Bronchial epithelial cell (primary cell): ENCODE measurements around the gene INPP4B. TPM values are rescaled to one million over a fixed set of nuclear protein-coding genes. Genes with fewer than 3 reads are reported as not detected.

ENCODE experiments used
- DNase-seq: peaks from one replicate; pipeline ENCODE4 v3.0.0-alpha.2; 2010; ENCODE audit warnings: low read depth
- FAIRE-seq: peaks from 2 replicates; lab custom pipeline; 2011; peaks lifted over from hg19 to GRCh38; lab: Jason Lieb, UNC
- H3K27me3 ChIP-seq: 2 replicates; pipeline ENCODE4 v1.5.1; 2011; ENCODE audit warnings: low read length; ENCODE audit not compliant: control insufficient read depth, insufficient read depth
- H3K36me3 ChIP-seq: 2 replicates; pipeline ENCODE4 v1.5.1; 2011; ENCODE audit warnings: low read length; ENCODE audit not compliant: control insufficient read depth, insufficient read depth
- H3K4me3 ChIP-seq: 2 replicates; pipeline ENCODE4 v1.5.1; 2011; ENCODE audit warnings: mild to moderate bottlenecking, low read depth, low read length, control low read depth
- total RNA-seq: library from RNA; depleted of rRNA; stranded (reverse); fragments of >200 nt; gene quantifications from 2 replicates; pipeline ENCODE4 v1.2.1, GENCODE V29; 2014
- TF ChIP-seq, protein P1 (sequence below): IDR thresholded peaks from 2 replicates; pipeline ENCODE4 v1.5.1; 2011; ENCODE audit warnings: mild to moderate bottlenecking, moderate library complexity, low read length, control low read depth, inconsistent platforms; ENCODE audit not compliant: insufficient read depth, severe bottlenecking

Gene INPP4B
- total RNA-seq, 1 donor from 2014 or later: 74.8 TPM

DNA sequence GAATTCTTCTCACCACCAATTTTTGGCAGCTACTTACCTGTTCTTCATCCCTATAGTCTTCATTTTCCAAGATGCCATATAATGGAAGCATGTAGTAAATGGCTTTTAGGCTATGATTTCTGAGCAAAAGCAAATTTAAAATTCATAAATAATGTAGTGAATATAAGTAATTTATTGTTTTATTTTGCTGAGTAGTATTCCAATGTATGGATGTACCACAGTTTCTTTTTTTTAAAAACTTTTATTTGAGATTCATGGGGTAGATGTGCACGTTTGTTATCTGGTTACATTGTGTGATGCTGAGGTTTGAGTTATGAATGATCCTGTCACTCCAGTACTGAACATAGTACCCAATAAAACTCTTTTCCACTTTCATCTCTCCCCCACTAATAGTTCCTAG lies 840.6 kb downstream of the INPP4B start:
- TF ChIP-seq, protein P1, sequence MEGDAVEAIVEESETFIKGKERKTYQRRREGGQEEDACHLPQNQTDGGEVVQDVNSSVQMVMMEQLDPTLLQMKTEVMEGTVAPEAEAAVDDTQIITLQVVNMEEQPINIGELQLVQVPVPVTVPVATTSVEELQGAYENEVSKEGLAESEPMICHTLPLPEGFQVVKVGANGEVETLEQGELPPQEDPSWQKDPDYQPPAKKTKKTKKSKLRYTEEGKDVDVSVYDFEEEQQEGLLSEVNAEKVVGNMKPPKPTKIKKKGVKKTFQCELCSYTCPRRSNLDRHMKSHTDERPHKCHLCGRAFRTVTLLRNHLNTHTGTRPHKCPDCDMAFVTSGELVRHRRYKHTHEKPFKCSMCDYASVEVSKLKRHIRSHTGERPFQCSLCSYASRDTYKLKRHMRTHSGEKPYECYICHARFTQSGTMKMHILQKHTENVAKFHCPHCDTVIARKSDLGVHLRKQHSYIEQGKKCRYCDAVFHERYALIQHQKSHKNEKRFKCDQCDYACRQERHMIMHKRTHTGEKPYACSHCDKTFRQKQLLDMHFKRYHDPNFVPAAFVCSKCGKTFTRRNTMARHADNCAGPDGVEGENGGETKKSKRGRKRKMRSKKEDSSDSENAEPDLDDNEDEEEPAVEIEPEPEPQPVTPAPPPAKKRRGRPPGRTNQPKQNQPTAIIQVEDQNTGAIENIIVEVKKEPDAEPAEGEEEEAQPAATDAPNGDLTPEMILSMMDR: no peak
- FAIRE-seq (no peak), DNase-seq (no peak)
- no peaks in the 10 kb centered on the region for H3K36me3 ChIP-seq
- no peaks in the 10 kb centered on the region for H3K27me3 ChIP-seq
- H3K4me3 ChIP-seq: no peak overlapping the region

- TF ChIP-seq, protein P1: no peak
- no peak for FAIRE-seq
Measured at GRCh38 chr4:141999446-142000143, 846.5 kb downstream of the INPP4B start.

DNA sequence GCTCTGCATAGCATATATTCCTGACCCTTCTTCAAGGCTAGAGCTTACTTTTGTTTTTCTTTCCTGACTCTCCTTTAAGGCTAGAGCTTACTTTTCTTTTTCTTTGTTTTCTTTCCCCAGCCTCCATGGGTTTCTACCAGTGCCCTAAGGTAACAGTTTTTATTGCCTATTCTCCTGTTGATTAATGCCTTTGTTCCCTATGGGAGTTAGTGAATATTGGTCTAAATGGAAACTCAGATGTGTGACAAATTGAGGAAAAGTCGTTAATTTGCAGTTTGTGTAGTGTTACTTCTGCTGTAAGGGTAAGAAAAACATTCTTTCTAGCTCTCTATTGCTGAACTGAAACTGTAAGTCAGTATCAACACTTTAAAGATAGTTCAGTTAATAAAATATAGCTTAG lies 851.0 kb downstream of the INPP4B start:
- no peak overlapping the region for H3K4me3 ChIP-seq
- H3K36me3 ChIP-seq: no peaks in the 10 kb centered on the region
- H3K27me3 ChIP-seq: no peaks in the 10 kb centered on the region
- DNase-seq: no peak
- FAIRE-seq: no peak
- TF ChIP-seq, protein P1: no peak

More at GRCh38 chr4:141999446-142000143, 846.5 kb downstream of the INPP4B start:
- Histone ChIP-seq H3K4me3 (no peak overlapping the region), H3K27me3 (no peaks in the 10 kb centered on the region), H3K36me3 (no peaks in the 10 kb centered on the region)
- DNase-seq: no peak

- H3K27me3 ChIP-seq: no peaks in the 10 kb centered on the region
- DNase-seq (no peak), FAIRE-seq (no peak)
- H3K4me3 ChIP-seq: no peak overlapping the region
- no peaks in the 10 kb centered on the region for H3K36me3 ChIP-seq
- TF ChIP-seq, protein P1: no peak
Measured at GRCh38 chr4:141977433-141977832, 868.7 kb downstream of the INPP4B start.
